ENCODE data around the gene VPS50.
"Not testable (repeated sequence)": the region's sequence is repeated elsewhere in the genome, so short reads cannot be mapped to it uniquely, and the experiment has no call there.

VPS50 gene

GRCh38 chr7:93242106-93242505 is 9.9 kb downstream of the VPS50 start:
- no peak for DNase-seq (ENCODE audit: low read depth)

- no peak for DNase-seq (ENCODE audit: low read depth)
Measured at GRCh38 chr7:93245525-93246432, 13.6 kb downstream of the VPS50 start.

GRCh38 chr7:93249491-93250148 is 17.5 kb downstream of the VPS50 start:
- DNase-seq (ENCODE audit: low read depth), result no peak

GRCh38 chr7:93258661-93259060 is 26.5 kb downstream of the VPS50 start:
- no peak for DNase-seq (ENCODE audit: low read depth)

- no peak for DNase-seq (ENCODE audit: low read depth)
Measured at GRCh38 chr7:93262535-93262934, 30.4 kb downstream of the VPS50 start.

- no peak for DNase-seq (ENCODE audit: low read depth)
Measured at GRCh38 chr7:93265220-93265619, 33.1 kb downstream of the VPS50 start.

GRCh38 chr7:93279541-93279940 is 47.4 kb downstream of the VPS50 start:
- DNase-seq (ENCODE audit: low read depth), result no peak

GRCh38 chr7:93284908-93285307 is 52.7 kb downstream of the VPS50 start:
- no peak for DNase-seq (ENCODE audit: low read depth)

GRCh38 chr7:93293229-93293628 is 61.1 kb downstream of the VPS50 start:
- DNase-seq (ENCODE audit: low read depth), result no peak

- no peak for DNase-seq (ENCODE audit: low read depth)
Measured at GRCh38 chr7:93298206-93298605, 66.0 kb downstream of the VPS50 start.

- DNase-seq (ENCODE audit: low read depth), result no peak
Measured at GRCh38 chr7:93298671-93299070, 66.5 kb downstream of the VPS50 start.

- DNase-seq (ENCODE audit: low read depth), result no peak
Measured at GRCh38 chr7:93301736-93302135, 69.6 kb downstream of the VPS50 start.

- DNase-seq (ENCODE audit: low read depth), result no peak
Measured at GRCh38 chr7:93307131-93307660, 75.0 kb downstream of the VPS50 start.

GRCh38 chr7:93307943-93308342 is 75.8 kb downstream of the VPS50 start:
- DNase-seq (ENCODE audit: low read depth), result no peak

- no peak for DNase-seq (ENCODE audit: low read depth)
Measured at GRCh38 chr7:93310346-93310745, 78.2 kb downstream of the VPS50 start.

- no peak for DNase-seq (ENCODE audit: low read depth)
Measured at GRCh38 chr7:93314449-93314848, 82.3 kb downstream of the VPS50 start.

- no peak for DNase-seq (ENCODE audit: low read depth)
Measured at GRCh38 chr7:93315896-93316295, 83.7 kb downstream of the VPS50 start.

GRCh38 chr7:93316730-93317129 is 84.6 kb downstream of the VPS50 start:
- DNase-seq (ENCODE audit: low read depth), result no peak

GRCh38 chr7:93320887-93321286 is 88.7 kb downstream of the VPS50 start:
- DNase-seq (ENCODE audit: low read depth), result no peak

GRCh38 chr7:93326291-93326690 is 94.1 kb downstream of the VPS50 start:
- not testable (repeated sequence) for DNase-seq (ENCODE audit: low read depth)

GRCh38 chr7:93327006-93327633 is 95.0 kb downstream of the VPS50 start:
- DNase-seq (ENCODE audit: low read depth), result no peak

GRCh38 chr7:93331706-93332105 is 99.5 kb downstream of the VPS50 start:
- DNase-seq (ENCODE audit: low read depth), result no peak

- no peak for DNase-seq (ENCODE audit: low read depth)
Measured at GRCh38 chr7:93332172-93332571, 100.0 kb downstream of the VPS50 start.
